B cell (primary cell): ENCODE data around the gene SLC37A2.

Source experiments
- CTCF ChIP-seq: fragments of 200-600 bp; IDR thresholded peaks from one replicate; pipeline ENCODE4 v1.8.0; 2022; ENCODE audit warnings: antibody characterized with exemption, mild to moderate bottlenecking
- EZH2 ChIP-seq: IDR thresholded peaks from 2 replicates; pipeline ENCODE4 v1.6.1; 2012; ENCODE audit warnings: borderline replicate concordance, low read depth, mild to moderate bottlenecking, moderate library complexity, low read length; ENCODE audit not compliant: insufficient read depth, poor library complexity, severe bottlenecking

DNA sequence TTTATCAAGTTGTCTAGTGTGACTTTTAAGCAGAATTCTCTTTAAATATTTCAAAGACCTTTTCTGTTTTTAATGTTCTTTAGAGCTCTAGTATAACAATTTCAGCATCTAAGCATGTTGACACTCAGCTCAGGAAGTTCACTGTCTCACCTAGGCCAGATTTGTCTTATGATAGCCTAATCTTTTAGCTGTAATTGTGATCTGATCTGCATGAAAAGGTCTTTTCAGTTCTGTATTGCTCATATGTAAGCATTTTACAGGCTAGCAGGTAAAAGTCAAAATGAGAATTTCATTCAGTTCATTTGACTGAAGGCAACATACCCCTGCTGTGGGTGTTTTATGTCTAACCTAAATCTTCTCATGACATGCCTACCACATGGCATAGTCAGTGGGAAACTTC, 46.7 kb upstream of the SLC37A2 start:
- no peak for TF ChIP-seq CTCF
- TF ChIP-seq EZH2: no peak
